ENCODE data around the gene ATP11A.

DNA sequence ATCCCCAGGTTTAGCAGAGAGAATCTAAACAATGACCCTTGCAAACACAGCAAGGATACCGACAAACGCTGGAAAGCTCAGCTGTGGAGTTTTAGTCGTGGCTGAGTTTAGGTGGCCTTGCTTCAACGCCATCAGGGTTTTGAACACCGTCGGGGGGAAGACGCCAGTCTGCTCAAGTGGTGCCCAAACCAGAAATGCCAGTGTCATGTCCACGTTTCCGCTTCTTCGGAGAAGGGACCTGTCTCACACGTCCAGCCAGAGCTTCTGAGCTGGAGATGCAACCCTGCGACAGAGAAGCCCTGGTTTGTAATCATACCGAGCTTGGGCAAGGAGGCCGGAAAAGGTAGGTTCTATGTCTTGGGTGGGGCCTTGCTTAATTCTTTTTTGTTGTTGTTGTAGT, 42.6 kb upstream of the ATP11A start:
- TF ChIP-seq CTCF (IDR thresholded peaks at IDR 0.05) (no peak), EP300 (IDR thresholded peaks at IDR 0.05) (no peak)
